HepG2 (cell line): ENCODE data around the gene IL1R1. TPM values are rescaled to one million over a fixed set of nuclear protein-coding genes. Genes with fewer than 3 reads are reported as not detected.
A peak's percentile ranks its signal among the peaks of the same experiment; 100 is the strongest.

Experiments
- FOXA1 ChIP-seq, 2 experiments: fragments of 450-650 bp in 1 of 2; sonication (generic) in 1 of 2; formaldehyde crosslinking in 1 of 2; IDR thresholded peaks; 2 replicates each; pipeline versions ENCODE4 v1.4.0 to v1.6.1; 2016 to 2020; ENCODE audit warnings: missing genetic modification reagents in 1 of 2
- NFE2L2 ChIP-seq: fragments of 150-350 bp; IDR thresholded peaks from 2 replicates; pipeline ENCODE4 v1.6.1; 2014; ENCODE audit warnings: low read length
- PCBP1 ChIP-seq: fragments of 200-400 bp; formaldehyde crosslinking; IDR thresholded peaks from 2 replicates; pipeline ENCODE4 v1.6.1; 2017; ENCODE audit warnings: mild to moderate bottlenecking, low read depth, low read length, borderline replicate concordance
- ZNF180 ChIP-seq: sonication (generic); formaldehyde crosslinking; IDR thresholded peaks from 2 replicates; pipeline ENCODE4 v1.4.0; 2020; ENCODE audit warnings: low read depth, missing genetic modification reagents, borderline replicate concordance
- ZNF775 ChIP-seq: sonication (generic); formaldehyde crosslinking; IDR thresholded peaks from 2 replicates; pipeline ENCODE4 v1.4.0; 2020; ENCODE audit warnings: missing genetic modification reagents, mild to moderate bottlenecking, moderate library complexity, borderline replicate concordance
- ZNF782 ChIP-seq: sonication (generic); formaldehyde crosslinking; IDR thresholded peaks from 2 replicates; pipeline ENCODE4 v1.4.0; 2020; ENCODE audit warnings: missing genetic modification reagents, mild to moderate bottlenecking, borderline replicate concordance
- ZNF883 ChIP-seq: sonication (generic); formaldehyde crosslinking; IDR thresholded peaks from 2 replicates; pipeline ENCODE4 v1.5.1; 2020; ENCODE audit warnings: mild to moderate bottlenecking, missing genetic modification reagents; ENCODE audit errors: not compliant biosample characterization
- ZSCAN29 ChIP-seq: sonication (generic); formaldehyde crosslinking; conservative IDR thresholded peaks from 2 replicates; pipeline ENCODE4 v1.4.0; 2020; ENCODE audit warnings: mild to moderate bottlenecking, missing genetic modification reagents
- polyA plus RNA-seq, 8 experiments: library from polyadenylated mRNA; depleted of rRNA in 3 of 8; stranded (reverse) in 7 of 8; unstranded in 1 of 8; fragments of >200 nt; fragmentation: Illumina TruSeq in 4 of 8; extraction: Trizol in 4 of 8; gene quantifications; 2 replicates each; pipeline versions ENCODE4 v1.2.1 to v1.2.3, GENCODE V29; 2011 to 2016; ENCODE audit warnings: low read depth in 4 of 8, missing spikeins in 1 of 8, mixed read lengths in 1 of 8; ENCODE audit not compliant: insufficient read depth in 1 of 8
- total RNA-seq, 5 experiments: library from RNA; depleted of rRNA; stranded (reverse); fragments of >200 nt; fragmentation: Illumina TruSeq; extraction: Trizol; gene quantifications; 2 replicates each; pipeline ENCODE4 v1.2.3, GENCODE V29; 2016; ENCODE audit warnings: low read depth in 1 of 5
- TF ChIP-seq, protein P1 (sequence below): IDR thresholded peaks from 2 replicates; pipeline ENCODE4 v1.6.1; 2012; ENCODE audit warnings: low read depth, low read length, improper control_type of control experiment
- TF ChIP-seq, protein P2 (sequence below): sonication (generic); formaldehyde crosslinking; IDR thresholded peaks from 2 replicates; pipeline ENCODE4 v1.5.0; 2020; ENCODE audit warnings: mild to moderate bottlenecking, missing genetic modification reagents, borderline replicate concordance
- TF ChIP-seq, protein P3 (sequence below): sonication (generic); formaldehyde crosslinking; IDR thresholded peaks from 2 replicates; pipeline ENCODE4 v1.4.0; 2020; ENCODE audit warnings: mild to moderate bottlenecking, missing genetic modification reagents
- TF ChIP-seq, protein P4 (sequence below): IDR thresholded peaks from 2 replicates; pipeline ENCODE4 v1.6.1; 2016; ENCODE audit warnings: low read depth, missing genetic modification reagents, missing compliant biosample characterization

Gene IL1R1
- total and polyA plus RNA-seq, 2 of the 13 experiments (the other 11 are each of a cell fraction or from before 2014, with no cell fraction given): 38.0 to 93.1 TPM

DNA sequence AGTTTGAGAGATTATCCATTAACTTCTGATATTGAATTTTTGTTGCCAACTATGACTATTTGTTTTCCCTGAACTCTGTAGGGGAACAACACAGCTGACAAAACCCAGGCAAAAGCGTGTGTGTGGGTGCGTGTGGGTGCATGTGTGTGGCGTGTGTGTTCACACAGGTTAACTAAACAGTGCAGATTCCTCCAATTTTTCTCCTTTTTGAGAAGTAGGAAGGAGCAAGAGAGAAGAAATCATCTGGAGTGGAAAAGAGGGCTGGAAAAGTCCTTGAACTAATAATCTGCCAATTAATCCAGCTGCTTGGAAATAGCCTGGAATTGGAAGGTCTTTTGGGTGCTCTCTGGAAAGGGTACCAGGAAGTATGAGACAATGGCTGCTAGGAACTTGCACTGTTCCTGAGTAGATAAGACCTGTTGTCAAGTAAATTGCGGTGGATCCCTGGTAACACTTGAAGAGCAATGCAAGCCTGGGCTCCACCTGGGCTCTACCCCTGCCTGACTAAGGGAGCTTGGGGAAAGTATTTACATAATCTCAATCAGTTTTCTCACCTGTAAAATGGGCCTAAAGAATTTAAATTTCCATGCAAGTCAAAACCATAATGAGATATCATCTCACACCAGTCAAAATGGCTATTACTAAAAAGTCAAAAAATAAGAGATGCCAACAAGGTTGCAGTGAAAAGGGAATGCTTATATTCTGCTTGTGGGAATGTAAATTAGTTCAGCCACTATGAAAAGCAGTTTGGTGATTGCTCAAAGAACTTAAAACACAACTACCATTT is 40.5 kb upstream of the IL1R1 start (continued):
- TF ChIP-seq ZNF782 (CRISPR knock-in tag): no peak; the same call in 1 of the 2 replicates
- no peak for TF ChIP-seq ZNF883 (CRISPR knock-in tag)
- TF ChIP-seq PCBP1: no peak
- no peak for TF ChIP-seq ZSCAN29 (CRISPR knock-in tag)
- TF ChIP-seq FOXA1 (IDR thresholded peaks at IDR 0.05): no peak
- TF ChIP-seq FOXA1 (CRISPR knock-in tag; IDR thresholded peaks at IDR 0.05): no peak
- TF ChIP-seq NFE2L2: no peak
- TF ChIP-seq, protein P1, sequence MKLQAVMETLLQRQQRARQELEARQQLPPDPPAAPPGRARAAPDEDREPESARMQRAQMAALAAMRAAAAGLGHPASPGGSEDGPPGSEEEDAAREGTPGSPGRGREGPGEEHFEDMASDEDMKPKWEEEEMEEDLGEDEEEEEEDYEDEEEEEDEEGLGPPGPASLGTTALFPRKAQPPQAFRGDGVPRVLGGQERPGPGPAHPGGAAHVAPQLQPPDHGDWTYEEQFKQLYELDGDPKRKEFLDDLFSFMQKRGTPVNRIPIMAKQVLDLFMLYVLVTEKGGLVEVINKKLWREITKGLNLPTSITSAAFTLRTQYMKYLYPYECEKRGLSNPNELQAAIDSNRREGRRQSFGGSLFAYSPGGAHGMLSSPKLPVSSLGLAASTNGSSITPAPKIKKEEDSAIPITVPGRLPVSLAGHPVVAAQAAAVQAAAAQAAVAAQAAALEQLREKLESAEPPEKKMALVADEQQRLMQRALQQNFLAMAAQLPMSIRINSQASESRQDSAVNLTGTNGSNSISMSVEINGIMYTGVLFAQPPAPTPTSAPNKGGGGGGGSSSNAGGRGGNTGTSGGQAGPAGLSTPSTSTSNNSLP: peak; percentile 83
- TF ChIP-seq, protein P2, sequence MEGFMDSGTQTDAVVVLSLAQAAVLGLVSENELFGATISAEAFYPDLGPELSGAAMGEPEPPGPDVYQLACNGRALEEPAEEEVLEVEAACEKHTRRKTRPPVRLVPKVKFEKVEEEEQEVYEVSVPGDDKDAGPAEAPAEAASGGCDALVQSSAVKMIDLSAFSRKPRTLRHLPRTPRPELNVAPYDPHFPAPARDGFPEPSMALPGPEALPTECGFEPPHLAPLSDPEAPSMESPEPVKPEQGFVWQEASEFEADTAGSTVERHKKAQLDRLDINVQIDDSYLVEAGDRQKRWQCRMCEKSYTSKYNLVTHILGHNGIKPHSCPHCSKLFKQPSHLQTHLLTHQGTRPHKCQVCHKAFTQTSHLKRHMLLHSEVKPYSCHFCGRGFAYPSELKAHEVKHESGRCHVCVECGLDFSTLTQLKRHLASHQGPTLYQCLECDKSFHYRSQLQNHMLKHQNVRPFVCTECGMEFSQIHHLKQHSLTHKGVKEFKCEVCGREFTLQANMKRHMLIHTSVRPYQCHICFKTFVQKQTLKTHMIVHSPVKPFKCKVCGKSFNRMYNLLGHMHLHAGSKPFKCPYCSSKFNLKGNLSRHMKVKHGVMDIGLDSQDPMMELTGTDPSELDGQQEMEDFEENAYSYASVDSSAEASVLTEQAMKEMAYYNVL (CRISPR knock-in tag): no peak
- TF ChIP-seq, protein P3, sequence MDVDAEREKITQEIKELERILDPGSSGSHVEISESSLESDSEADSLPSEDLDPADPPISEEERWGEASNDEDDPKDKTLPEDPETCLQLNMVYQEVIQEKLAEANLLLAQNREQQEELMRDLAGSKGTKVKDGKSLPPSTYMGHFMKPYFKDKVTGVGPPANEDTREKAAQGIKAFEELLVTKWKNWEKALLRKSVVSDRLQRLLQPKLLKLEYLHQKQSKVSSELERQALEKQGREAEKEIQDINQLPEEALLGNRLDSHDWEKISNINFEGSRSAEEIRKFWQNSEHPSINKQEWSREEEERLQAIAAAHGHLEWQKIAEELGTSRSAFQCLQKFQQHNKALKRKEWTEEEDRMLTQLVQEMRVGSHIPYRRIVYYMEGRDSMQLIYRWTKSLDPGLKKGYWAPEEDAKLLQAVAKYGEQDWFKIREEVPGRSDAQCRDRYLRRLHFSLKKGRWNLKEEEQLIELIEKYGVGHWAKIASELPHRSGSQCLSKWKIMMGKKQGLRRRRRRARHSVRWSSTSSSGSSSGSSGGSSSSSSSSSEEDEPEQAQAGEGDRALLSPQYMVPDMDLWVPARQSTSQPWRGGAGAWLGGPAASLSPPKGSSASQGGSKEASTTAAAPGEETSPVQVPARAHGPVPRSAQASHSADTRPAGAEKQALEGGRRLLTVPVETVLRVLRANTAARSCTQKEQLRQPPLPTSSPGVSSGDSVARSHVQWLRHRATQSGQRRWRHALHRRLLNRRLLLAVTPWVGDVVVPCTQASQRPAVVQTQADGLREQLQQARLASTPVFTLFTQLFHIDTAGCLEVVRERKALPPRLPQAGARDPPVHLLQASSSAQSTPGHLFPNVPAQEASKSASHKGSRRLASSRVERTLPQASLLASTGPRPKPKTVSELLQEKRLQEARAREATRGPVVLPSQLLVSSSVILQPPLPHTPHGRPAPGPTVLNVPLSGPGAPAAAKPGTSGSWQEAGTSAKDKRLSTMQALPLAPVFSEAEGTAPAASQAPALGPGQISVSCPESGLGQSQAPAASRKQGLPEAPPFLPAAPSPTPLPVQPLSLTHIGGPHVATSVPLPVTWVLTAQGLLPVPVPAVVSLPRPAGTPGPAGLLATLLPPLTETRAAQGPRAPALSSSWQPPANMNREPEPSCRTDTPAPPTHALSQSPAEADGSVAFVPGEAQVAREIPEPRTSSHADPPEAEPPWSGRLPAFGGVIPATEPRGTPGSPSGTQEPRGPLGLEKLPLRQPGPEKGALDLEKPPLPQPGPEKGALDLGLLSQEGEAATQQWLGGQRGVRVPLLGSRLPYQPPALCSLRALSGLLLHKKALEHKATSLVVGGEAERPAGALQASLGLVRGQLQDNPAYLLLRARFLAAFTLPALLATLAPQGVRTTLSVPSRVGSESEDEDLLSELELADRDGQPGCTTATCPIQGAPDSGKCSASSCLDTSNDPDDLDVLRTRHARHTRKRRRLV (CRISPR knock-in tag): no peak
- TF ChIP-seq, protein P4, sequence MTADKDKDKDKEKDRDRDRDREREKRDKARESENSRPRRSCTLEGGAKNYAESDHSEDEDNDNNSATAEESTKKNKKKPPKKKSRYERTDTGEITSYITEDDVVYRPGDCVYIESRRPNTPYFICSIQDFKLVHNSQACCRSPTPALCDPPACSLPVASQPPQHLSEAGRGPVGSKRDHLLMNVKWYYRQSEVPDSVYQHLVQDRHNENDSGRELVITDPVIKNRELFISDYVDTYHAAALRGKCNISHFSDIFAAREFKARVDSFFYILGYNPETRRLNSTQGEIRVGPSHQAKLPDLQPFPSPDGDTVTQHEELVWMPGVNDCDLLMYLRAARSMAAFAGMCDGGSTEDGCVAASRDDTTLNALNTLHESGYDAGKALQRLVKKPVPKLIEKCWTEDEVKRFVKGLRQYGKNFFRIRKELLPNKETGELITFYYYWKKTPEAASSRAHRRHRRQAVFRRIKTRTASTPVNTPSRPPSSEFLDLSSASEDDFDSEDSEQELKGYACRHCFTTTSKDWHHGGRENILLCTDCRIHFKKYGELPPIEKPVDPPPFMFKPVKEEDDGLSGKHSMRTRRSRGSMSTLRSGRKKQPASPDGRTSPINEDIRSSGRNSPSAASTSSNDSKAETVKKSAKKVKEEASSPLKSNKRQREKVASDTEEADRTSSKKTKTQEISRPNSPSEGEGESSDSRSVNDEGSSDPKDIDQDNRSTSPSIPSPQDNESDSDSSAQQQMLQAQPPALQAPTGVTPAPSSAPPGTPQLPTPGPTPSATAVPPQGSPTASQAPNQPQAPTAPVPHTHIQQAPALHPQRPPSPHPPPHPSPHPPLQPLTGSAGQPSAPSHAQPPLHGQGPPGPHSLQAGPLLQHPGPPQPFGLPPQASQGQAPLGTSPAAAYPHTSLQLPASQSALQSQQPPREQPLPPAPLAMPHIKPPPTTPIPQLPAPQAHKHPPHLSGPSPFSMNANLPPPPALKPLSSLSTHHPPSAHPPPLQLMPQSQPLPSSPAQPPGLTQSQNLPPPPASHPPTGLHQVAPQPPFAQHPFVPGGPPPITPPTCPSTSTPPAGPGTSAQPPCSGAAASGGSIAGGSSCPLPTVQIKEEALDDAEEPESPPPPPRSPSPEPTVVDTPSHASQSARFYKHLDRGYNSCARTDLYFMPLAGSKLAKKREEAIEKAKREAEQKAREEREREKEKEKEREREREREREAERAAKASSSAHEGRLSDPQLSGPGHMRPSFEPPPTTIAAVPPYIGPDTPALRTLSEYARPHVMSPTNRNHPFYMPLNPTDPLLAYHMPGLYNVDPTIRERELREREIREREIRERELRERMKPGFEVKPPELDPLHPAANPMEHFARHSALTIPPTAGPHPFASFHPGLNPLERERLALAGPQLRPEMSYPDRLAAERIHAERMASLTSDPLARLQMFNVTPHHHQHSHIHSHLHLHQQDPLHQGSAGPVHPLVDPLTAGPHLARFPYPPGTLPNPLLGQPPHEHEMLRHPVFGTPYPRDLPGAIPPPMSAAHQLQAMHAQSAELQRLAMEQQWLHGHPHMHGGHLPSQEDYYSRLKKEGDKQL (CRISPR knock-in tag): no peak
- no peak for TF ChIP-seq ZNF180 (CRISPR knock-in tag)
- TF ChIP-seq ZNF775 (CRISPR knock-in tag): no peak
